ENCODE measurements around the gene PIH1D1.

The PIH1D1 gene

DNA sequence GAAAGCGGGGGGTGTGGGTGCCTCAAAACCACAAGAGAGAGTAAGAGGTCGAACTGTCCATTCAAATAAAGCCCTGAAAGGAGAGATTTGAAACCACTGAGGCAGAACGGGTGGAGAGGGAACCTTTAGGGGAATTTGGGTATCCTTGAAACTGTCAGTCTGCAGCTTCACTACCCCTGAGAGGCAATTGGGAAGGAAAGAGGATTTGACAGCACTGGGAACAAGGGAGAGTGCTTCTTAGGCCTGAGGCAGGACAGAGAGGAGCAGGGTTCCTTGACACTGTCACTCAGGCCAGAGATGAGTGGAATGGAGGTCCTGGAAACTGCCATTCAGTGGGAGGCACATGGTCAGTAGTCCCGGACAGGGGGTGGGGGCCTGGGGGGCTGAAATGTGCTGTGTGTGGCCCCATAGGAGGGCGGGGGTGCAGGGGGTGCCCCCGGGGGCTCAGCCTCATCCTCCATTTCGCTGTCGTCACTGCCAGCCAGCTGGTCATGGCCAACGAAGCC is 21.4 kb downstream of the PIH1D1 start (continued):
- TF ChIP-seq, protein P1, sequence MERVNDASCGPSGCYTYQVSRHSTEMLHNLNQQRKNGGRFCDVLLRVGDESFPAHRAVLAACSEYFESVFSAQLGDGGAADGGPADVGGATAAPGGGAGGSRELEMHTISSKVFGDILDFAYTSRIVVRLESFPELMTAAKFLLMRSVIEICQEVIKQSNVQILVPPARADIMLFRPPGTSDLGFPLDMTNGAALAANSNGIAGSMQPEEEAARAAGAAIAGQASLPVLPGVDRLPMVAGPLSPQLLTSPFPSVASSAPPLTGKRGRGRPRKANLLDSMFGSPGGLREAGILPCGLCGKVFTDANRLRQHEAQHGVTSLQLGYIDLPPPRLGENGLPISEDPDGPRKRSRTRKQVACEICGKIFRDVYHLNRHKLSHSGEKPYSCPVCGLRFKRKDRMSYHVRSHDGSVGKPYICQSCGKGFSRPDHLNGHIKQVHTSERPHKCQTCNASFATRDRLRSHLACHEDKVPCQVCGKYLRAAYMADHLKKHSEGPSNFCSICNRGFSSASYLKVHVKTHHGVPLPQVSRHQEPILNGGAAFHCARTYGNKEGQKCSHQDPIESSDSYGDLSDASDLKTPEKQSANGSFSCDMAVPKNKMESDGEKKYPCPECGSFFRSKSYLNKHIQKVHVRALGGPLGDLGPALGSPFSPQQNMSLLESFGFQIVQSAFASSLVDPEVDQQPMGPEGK (tag by site-specific recombination; IDR thresholded peaks at IDR 0.05): 0 out of 2 replicates have a peak, but pooled peaks have one; percentile 18

DNA sequence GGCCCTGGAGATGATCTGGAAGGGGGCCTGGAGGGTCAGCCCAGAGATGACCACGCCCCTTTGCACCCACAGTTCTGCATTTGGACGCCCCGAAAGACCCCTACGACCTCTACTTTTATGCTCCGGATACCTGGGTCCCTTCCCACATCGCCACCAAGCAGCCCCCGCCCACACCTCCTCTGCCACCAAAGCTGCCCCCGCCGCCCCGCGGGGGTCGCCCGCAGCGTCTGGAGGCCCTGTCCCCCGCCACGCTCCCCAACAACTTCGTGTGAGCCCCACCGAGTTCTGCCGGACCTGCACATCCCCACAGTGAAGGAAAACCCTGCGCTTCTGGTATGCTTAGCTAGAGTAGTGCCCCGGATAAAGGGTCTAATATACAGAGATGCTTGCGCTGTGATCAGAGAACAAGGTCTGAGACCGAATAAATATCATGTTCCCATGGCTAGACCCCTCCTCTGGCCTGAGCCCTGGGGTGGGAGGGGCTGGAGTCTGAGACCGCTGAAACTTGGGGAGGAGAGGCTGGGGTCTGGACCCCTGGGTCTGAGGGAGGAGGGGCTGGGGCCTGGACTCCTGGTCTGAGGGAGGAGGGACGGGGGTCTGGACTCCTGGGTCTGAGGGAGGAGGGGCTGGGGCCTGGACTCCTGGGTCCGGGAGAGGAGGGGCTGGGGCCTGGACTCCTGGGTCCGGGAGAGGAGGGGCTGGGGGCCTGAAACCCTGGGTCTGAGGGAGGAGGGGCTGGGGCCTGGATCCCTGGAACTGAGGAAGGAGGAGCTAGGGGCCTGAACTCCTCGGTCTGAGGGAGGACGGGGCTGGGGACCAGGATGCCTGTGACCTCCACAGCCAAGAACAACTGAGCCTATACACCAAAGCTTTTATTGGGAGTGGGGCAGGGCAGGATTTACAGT is 22.8 kb downstream of the PIH1D1 start:
- TF ChIP-seq, protein P1 (tag by site-specific recombination; IDR thresholded peaks at IDR 0.05): 0 out of 2 replicates have a peak, but pooled peaks have one; percentile 7
- TF ChIP-seq MYNN (tag by site-specific recombination; IDR thresholded peaks at IDR 0.05; ENCODE audit: borderline replicate concordance) (no peak), KLF9 (tag by site-specific recombination; IDR thresholded peaks at IDR 0.05; ENCODE audit: low read depth) (peak; percentile 7; the same call in 1 of the 2 replicates), ZNF843 (tag by site-specific recombination; IDR thresholded peaks at IDR 0.05) (no peak), ZNF544 (tag by site-specific recombination; IDR thresholded peaks at IDR 0.05) (no peak), ZNF776 (tag by site-specific recombination; IDR thresholded peaks at IDR 0.05; ENCODE audit: borderline replicate concordance) (no peak), ZNF174 (tag by site-specific recombination; IDR thresholded peaks at IDR 0.05) (no peak), ZNF624 (tag by site-specific recombination; IDR thresholded peaks at IDR 0.05) (no peak), ZNF37A (tag by site-specific recombination; IDR thresholded peaks at IDR 0.05) (no peak), ZBTB21 (tag by site-specific recombination; IDR thresholded peaks at IDR 0.05) (no peak), ZNF169 (tag by site-specific recombination; IDR thresholded peaks at IDR 0.05) (no peak), ZFP69B (tag by site-specific recombination; IDR thresholded peaks at IDR 0.05) (no peak)
- POLR2A ChIA-PET: no interaction called here
- CTCF ChIA-PET: interaction anchor here (0.7 to 1.9 kb wide), 4 partner anchors 10 to 118 kb away, joined by 3 to 11 read pairs (median 5); no protein-coding TSS in a partner anchor
- Histone ChIP-seq H3K36me3 (ENCODE audit: control insufficient read depth in 2 of 2, insufficient read depth in 1 of 2, low read length in 2 of 2) (no peaks in the 10 kb centered on the region), H3K4me3 (ENCODE audit: low read depth, low read length) (no peak overlapping the region), H3K4me1 (ENCODE audit: control insufficient read depth, insufficient read depth, low read length) (no peaks in the 10 kb centered on the region), H3K9me3 (ENCODE audit: control insufficient read depth, insufficient read depth, low read depth, low read length) (no peaks in the 10 kb centered on the region), H3K27ac (ENCODE audit: extremely low read depth, low read depth, low read length) (no peak overlapping the region)

DNA sequence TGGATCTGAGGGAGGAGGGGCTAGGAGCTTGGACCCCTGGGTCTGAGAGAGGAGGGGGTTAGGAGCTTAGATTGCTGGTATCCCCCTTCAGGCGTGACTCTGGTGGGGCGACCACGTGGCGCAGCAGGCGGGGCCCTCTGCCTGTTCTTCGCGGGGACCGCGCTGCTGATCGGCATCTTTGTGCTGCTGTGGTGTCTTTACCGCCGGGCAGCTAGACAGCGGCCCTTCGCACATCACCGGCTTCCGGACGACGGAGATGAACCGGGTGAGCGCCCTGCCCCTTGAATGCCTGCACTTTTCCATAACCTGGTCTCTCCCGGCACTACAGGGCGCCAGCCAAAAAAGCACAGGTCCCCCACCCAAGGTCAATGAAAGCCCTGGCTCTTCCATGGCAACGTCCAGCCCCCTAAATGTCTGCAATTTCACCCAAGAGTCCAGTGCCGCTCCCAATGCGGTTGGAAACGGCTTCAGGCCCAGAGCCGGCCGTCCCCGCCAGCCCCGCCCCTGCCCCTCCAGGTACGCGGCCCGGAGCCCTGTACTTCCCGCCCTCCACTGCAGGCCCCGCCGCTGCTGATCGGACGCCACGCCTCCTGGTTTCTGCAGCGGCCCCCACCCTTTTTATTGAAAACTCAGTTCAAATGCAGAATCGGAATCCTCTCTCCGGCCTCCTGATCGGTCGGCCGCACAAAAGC is 23.6 kb downstream of the PIH1D1 start:
- POLR2A ChIA-PET: interaction anchor here (0.8 to 1.9 kb wide), 2 partner anchors 9 to 24 kb away, joined by 3 to 5 read pairs; partner anchors contain the start of gene PIH1D1
- Histone ChIP-seq H3K9me3 (ENCODE audit: control insufficient read depth, insufficient read depth, low read depth, low read length) (no peaks in the 10 kb centered on the region), H3K4me3 (ENCODE audit: low read depth, low read length) (peak overlapping the region; percentile 11; the same call in 1 of the 2 replicates), H3K36me3 (ENCODE audit: control insufficient read depth in 2 of 2, insufficient read depth in 1 of 2, low read length in 2 of 2) (no peaks in the 10 kb centered on the region), H3K27ac (ENCODE audit: extremely low read depth, low read depth, low read length) (no peak overlapping the region), H3K4me1 (ENCODE audit: control insufficient read depth, insufficient read depth, low read length) (no peaks in the 10 kb centered on the region)
- CTCF ChIA-PET: interaction anchor here (0.6 to 1.4 kb wide), 3 partner anchors 13 to 201 kb away, joined by 3 to 4 read pairs (median 4); no protein-coding TSS in a partner anchor
- TF ChIP-seq ZEB2 (tag by site-specific recombination; IDR thresholded peaks at IDR 0.05) (0 out of 2 replicates have a peak, but pooled peaks have one; percentile 20), ZNF366 (tag by site-specific recombination; conservative IDR thresholded peaks at IDR 0.05) (no peak), ZNF600 (tag by site-specific recombination; IDR thresholded peaks at IDR 0.05) (peak; percentile 76), KLF16 (tag by site-specific recombination; IDR thresholded peaks at IDR 0.05) (peak; percentile 21; the same call in 1 of the 2 replicates), ZNF354C (tag by site-specific recombination; IDR thresholded peaks at IDR 0.05; ENCODE audit: borderline replicate concordance, low read depth) (no peak), ZNF341 (tag by site-specific recombination; IDR thresholded peaks at IDR 0.05; ENCODE audit: low read depth) (peak; percentile 60), KLF9 (tag by site-specific recombination; IDR thresholded peaks at IDR 0.05; ENCODE audit: low read depth) (peak; percentile 24), ZNF292 (tag by site-specific recombination; IDR thresholded peaks at IDR 0.05; ENCODE audit: borderline replicate concordance, low read depth) (no peak), ZNF426 (tag by site-specific recombination; IDR thresholded peaks at IDR 0.05) (no peak), ZNF174 (tag by site-specific recombination; IDR thresholded peaks at IDR 0.05) (no peak), ZNF211 (tag by site-specific recombination; IDR thresholded peaks at IDR 0.05; ENCODE audit: low read depth) (no peak), ZNF335 (tag by site-specific recombination; conservative IDR thresholded peaks at IDR 0.05) (peak; percentile 99)
- TF ChIP-seq, protein P2, sequence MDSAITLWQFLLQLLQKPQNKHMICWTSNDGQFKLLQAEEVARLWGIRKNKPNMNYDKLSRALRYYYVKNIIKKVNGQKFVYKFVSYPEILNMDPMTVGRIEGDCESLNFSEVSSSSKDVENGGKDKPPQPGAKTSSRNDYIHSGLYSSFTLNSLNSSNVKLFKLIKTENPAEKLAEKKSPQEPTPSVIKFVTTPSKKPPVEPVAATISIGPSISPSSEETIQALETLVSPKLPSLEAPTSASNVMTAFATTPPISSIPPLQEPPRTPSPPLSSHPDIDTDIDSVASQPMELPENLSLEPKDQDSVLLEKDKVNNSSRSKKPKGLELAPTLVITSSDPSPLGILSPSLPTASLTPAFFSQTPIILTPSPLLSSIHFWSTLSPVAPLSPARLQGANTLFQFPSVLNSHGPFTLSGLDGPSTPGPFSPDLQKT (IDR thresholded peaks at IDR 0.05; ENCODE audit: borderline replicate concordance, low read depth, low read length): no peak
